Cardiac muscle cell (in vitro differentiated cells and primary cell): ENCODE measurements around the gene B3GNT4. TPM values are rescaled to one million over a fixed set of nuclear protein-coding genes. Genes with fewer than 3 reads are reported as not detected.
"Not testable (repeated sequence)": the region's sequence is repeated elsewhere in the genome, so short reads cannot be mapped to it uniquely, and the experiment has no call there.

Source experiments
- DNase-seq, 2 donors: peaks; one replicate each; pipeline versions ENCODE4 v3.0.0 to v3.0.0-alpha.2; 2010 to 2017; ENCODE audit warnings: low read depth in 1 of 2, low spot score in 1 of 2
- H3K27ac ChIP-seq: fragments of 200-600 bp; sonication (generic); 2 replicates; pipeline ENCODE4 v1.5.1; 2016
- H3K27me3 ChIP-seq: fragments of 200-600 bp; sonication (generic); 2 replicates; pipeline ENCODE4 v1.6.0; 2016; ENCODE audit warnings: control low read depth
- H3K36me3 ChIP-seq: fragments of 200-600 bp; sonication (generic); 2 replicates; pipeline ENCODE4 v1.5.1; 2016; ENCODE audit warnings: control low read depth
- H3K4me1 ChIP-seq: fragments of 200-600 bp; sonication (generic); 2 replicates; pipeline ENCODE4 v1.8.1; 2017; ENCODE audit warnings: low read depth, mild to moderate bottlenecking, mixed run types
- H3K4me3 ChIP-seq: fragments of 200-600 bp; sonication (generic); 2 replicates; pipeline ENCODE4 v1.5.1; 2016; ENCODE audit warnings: mild to moderate bottlenecking
- H3K9me3 ChIP-seq: fragments of 200-600 bp; sonication (generic); 2 replicates; pipeline ENCODE4 v1.5.1; 2017; ENCODE audit warnings: low read depth, mild to moderate bottlenecking, control low read depth
- polyA plus RNA-seq: library from polyadenylated mRNA; unstranded; fragments of >200 nt; fragmentation: Nextera tagmentation; extraction: Ambion mirVana; gene quantifications from 2 replicates; pipeline ENCODE4 v1.2.1, GENCODE V29; 2016
- total RNA-seq: library from RNA; depleted of rRNA; stranded (reverse); fragments of >200 nt; gene quantifications from 2 replicates; pipeline ENCODE4 v1.2.3, GENCODE V29; 2016
- TF ChIP-seq, protein P1 (sequence below): IDR thresholded peaks from 2 replicates; pipeline ENCODE4 v1.5.1; 2012; ENCODE audit warnings: low read depth, mild to moderate bottlenecking, low read length

B3GNT4 gene
- total and polyA plus RNA-seq, 2 experiments from 2014 or later: 0.12 to 2.2 TPM

DNA sequence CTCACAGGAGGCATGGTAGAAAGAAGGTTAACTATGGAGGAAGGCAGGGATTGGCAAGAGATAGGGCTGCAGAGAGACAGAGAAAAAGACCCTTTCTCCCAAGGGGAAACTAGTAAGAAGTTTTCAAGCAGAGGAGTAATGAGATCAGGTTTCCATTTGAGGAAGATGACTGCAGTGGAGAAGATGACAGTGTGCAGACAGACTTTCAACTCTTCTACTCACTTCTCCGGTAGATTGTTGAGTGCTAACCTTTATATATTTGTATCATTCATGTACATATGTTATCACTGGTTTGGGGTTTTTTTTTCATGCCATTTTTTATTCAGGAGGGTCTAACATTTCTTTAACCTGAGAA is 5.9 kb upstream of the B3GNT4 start:
- Histone ChIP-seq H3K27ac (no peak overlapping the region), H3K4me1 (no peaks in the 10 kb centered on the region), H3K36me3 (no peaks in the 10 kb centered on the region), H3K27me3 (peaks cover 11% of the 10 kb centered on the region), H3K4me3 (no peak overlapping the region), H3K9me3 (no peaks in the 10 kb centered on the region)
- TF ChIP-seq, protein P1, sequence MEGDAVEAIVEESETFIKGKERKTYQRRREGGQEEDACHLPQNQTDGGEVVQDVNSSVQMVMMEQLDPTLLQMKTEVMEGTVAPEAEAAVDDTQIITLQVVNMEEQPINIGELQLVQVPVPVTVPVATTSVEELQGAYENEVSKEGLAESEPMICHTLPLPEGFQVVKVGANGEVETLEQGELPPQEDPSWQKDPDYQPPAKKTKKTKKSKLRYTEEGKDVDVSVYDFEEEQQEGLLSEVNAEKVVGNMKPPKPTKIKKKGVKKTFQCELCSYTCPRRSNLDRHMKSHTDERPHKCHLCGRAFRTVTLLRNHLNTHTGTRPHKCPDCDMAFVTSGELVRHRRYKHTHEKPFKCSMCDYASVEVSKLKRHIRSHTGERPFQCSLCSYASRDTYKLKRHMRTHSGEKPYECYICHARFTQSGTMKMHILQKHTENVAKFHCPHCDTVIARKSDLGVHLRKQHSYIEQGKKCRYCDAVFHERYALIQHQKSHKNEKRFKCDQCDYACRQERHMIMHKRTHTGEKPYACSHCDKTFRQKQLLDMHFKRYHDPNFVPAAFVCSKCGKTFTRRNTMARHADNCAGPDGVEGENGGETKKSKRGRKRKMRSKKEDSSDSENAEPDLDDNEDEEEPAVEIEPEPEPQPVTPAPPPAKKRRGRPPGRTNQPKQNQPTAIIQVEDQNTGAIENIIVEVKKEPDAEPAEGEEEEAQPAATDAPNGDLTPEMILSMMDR: no peak
- no peak for DNase-seq

DNA sequence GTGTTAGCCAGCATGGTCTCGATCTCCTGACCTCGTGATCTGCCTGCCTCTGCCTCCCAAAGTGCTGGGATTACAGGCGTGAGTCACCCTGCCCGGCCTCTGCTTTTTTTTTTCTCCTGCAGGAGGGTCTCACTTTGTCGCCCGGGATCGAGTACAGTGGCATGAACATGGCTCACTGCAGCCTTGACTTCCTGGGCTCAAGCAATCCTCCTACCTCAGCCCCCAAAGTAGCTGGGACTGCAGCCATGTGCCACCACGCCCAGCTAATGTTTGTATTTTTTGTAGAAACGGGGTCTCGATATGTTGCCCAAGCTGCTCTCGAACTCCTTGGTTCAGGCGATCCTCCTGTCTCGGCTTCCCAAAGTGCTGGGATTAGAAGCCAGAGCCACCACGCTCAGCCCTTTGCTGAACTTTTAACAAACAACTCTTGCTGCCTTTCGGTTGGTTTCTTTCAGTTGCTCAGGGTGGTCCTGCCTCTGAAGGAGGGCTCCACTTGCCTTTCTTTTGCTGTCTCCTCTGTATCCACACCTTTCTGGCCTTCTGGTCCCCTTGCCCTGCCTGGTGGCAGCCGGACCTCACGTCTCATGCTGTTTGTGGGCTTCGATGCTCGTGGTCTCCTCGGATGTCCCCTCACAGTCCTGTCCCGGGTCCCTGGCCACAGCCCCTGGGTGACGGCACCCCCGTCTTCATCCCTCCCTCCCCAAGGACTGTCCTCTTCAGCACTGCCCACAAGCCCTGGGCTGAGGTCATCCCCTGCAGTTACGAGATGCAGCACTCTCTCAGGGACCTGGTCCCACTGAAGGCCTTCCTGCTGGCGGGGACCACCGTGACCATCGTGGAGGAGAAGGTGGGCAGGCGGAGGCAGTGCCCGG is 3.8 kb upstream of the B3GNT4 start:
- Histone ChIP-seq H3K36me3 (no peaks in the 10 kb centered on the region), H3K4me3 (no peak overlapping the region), H3K27ac (no peak overlapping the region), H3K4me1 (no peaks in the 10 kb centered on the region), H3K27me3 (peaks cover 33% of the 10 kb centered on the region), H3K9me3 (no peaks in the 10 kb centered on the region)
- TF ChIP-seq, protein P1: no peak
- no peak for DNase-seq

DNA sequence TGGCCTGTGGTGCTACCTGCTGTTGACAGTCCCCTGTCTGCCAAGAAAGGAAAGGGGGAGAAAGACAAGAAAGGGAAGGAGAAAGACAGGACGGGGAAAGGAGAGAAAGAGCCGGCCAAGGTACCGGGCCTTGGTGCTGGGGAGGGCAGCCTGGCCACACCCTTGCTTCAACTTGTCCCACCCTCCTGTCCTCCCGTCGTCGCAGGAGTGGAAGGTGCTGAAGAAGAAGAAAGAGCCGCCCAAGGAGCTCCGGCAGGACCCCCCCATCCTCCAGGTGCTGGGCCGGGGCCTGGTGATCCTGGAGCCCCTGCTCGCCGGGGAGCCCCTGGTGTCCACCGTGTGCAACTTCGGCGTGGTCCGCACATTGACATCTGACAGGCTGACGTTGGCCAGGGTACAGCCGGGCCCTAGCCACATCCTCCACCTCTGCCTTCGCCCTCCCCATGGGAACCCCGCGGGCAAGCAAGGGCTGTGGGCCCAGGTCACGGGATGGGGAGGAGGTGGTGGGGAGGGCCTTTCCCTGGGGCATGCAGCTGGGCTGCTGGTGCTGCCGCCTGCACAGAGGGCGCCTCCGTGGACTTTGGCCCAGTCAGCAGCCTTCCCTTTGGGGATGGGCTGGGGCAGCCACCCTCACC is 2.9 kb upstream of the B3GNT4 start:
- Histone ChIP-seq H3K36me3 (no peaks in the 10 kb centered on the region), H3K4me1 (no peaks in the 10 kb centered on the region), H3K27me3 (peaks cover 42% of the 10 kb centered on the region), H3K27ac (no peak overlapping the region), H3K4me3 (no peak overlapping the region), H3K9me3 (no peaks in the 10 kb centered on the region)
- TF ChIP-seq, protein P1: no peak
- peak in 1 of 2 donors; percentile 19 for DNase-seq

DNA sequence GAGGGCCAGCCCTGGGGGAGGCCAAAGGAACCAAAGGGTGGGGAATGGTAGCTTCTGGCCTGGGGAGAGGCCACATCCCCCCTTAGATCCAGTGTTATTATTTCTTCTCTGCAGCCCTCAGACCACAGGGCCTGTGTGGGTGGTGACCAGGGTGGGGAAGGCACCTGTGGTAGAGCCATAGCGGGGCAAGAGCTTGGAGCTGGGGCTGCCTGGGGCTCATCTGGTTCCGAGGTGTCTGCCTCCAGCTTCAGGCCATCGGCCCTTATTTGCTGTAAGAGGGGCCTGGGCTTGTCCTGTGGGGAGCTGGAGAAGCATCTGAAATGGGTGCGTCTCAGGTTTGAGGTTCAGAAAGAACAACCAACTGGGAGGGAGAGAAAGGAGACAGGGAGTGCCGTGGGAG is 2.1 kb upstream of the B3GNT4 start:
- Histone ChIP-seq H3K27ac (no peak overlapping the region), H3K4me1 (no peaks in the 10 kb centered on the region), H3K4me3 (no peak overlapping the region), H3K36me3 (no peaks in the 10 kb centered on the region), H3K9me3 (no peaks in the 10 kb centered on the region), H3K27me3 (peaks cover 42% of the 10 kb centered on the region)
- no peak for DNase-seq
- TF ChIP-seq, protein P1: no peak

DNA sequence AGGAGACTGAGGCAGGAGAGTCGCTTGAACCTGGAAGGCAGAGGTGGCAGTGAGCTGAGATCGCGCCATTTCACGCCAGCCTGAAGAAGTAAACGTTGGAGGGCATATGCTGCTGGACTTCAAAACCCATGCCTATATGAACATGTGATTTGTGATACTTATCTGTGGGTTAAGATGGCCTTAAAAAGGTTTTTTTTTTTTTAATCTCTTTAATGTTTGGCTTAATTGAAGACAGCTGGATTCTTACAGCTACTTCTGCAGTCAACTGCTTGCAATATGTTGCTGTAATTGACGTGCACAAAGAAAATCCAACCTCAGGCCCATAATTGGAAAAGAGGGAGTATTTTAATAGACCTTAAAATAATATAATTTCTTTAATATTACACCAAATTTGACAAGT is 1.5 kb upstream of the B3GNT4 start:
- Histone ChIP-seq H3K36me3 (no peaks in the 10 kb centered on the region), H3K27me3 (peaks cover 42% of the 10 kb centered on the region), H3K9me3 (no peaks in the 10 kb centered on the region), H3K4me1 (no peaks in the 10 kb centered on the region), H3K4me3 (no peak overlapping the region), H3K27ac (no peak overlapping the region)
- TF ChIP-seq, protein P1: no peak
- no peak for DNase-seq

DNA sequence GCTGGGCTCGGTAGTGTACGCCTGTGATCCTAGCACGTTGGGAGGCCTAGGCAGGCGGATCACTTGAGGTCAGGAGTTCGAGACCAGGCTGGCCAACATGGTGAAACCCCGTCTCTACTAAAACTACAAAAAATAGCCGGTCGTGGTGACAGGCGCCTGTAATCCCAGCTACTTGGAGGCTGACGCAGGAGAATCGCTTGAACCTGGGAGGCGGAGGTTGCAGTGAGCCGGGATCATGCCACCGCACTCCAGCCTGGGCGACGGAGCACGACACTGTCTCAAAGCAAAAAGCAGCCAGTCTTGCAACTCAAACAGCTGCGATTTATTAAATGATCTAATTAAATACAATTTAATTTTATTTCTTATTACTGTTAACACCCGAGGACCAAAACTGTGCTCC is 698 bp upstream of the B3GNT4 start:
- H3K9me3 ChIP-seq, H3K4me1 ChIP-seq, H3K36me3 ChIP-seq, H3K27ac ChIP-seq, DNase-seq: not testable (repeated sequence)
- H3K4me3 ChIP-seq: peak overlapping the region; percentile 35
- H3K27me3 ChIP-seq: peaks cover 42% of the 10 kb centered on the region
